ENCODE measurements around the gene ERP29. TPM values are rescaled to one million over a fixed set of nuclear protein-coding genes. Genes with fewer than 3 reads are reported as not detected.

The ERP29 gene
- total and polyA plus RNA-seq, 2 of the 13 experiments (the other 11 are each of a cell fraction or from before 2014, with no cell fraction given) = 111 to 147 TPM

GRCh38 chr12:112013601-112014402 is 576 bp downstream of the ERP29 start (continued):
- TF ChIP-seq ARID5B (CRISPR knock-in tag; IDR thresholded peaks at IDR 0.05) (peak; percentile 47), ATF7 (IDR thresholded peaks at IDR 0.05) (no peak), ATF7 (CRISPR knock-in tag; IDR thresholded peaks at IDR 0.05) (peak; percentile 62; the same call in 1 of the 2 replicates), ZNF138 (CRISPR knock-in tag; IDR thresholded peaks at IDR 0.05; ENCODE audit: low read depth) (no peak), ATF4 (CRISPR knock-in tag; IDR thresholded peaks at IDR 0.05) (peak in 1 of 2 experiments; percentile 98; a peak in 2 of 4 replicates), ZNF543 (CRISPR knock-in tag; IDR thresholded peaks at IDR 0.05) (peak; percentile 40; the same call in 1 of the 2 replicates), ZNF335 (CRISPR knock-in tag; IDR thresholded peaks at IDR 0.05) (no peak), NFKB2 (CRISPR knock-in tag; IDR thresholded peaks at IDR 0.05; ENCODE audit: borderline replicate concordance) (0 out of 2 replicates have a peak, but pooled peaks have one; percentile 11), ATF6 (CRISPR knock-in tag; conservative IDR thresholded peaks at IDR 0.05) (no peak), ZNF720 (CRISPR knock-in tag; IDR thresholded peaks at IDR 0.05) (no peak), SIX4 (CRISPR knock-in tag; IDR thresholded peaks at IDR 0.05) (no peak), GATA4 (IDR thresholded peaks at IDR 0.05; ENCODE audit: borderline replicate concordance, low read depth) (no peak), ZNF143 (CRISPR knock-in tag; IDR thresholded peaks at IDR 0.05) (no peak; the same call in 1 of the 2 replicates), ZSCAN12 (CRISPR knock-in tag; IDR thresholded peaks at IDR 0.05) (no peak), ZSCAN21 (CRISPR knock-in tag; IDR thresholded peaks at IDR 0.05; ENCODE audit: borderline replicate concordance) (0 out of 2 replicates have a peak, but pooled peaks have one; percentile 14), RARA (CRISPR knock-in tag; IDR thresholded peaks at IDR 0.05) (0 out of 2 replicates have a peak, but pooled peaks have one; percentile 31), ZNF276 (CRISPR knock-in tag; IDR thresholded peaks at IDR 0.05; ENCODE audit: low read depth) (peak; percentile 66; the same call in 1 of the 2 replicates), PAX8 (CRISPR knock-in tag; IDR thresholded peaks at IDR 0.05; ENCODE audit: borderline replicate concordance) (peak; percentile 78; the same call in 1 of the 2 replicates), ARHGAP35 (CRISPR knock-in tag; IDR thresholded peaks at IDR 0.05; ENCODE audit: borderline replicate concordance) (peak; percentile 16; the same call in 1 of the 2 replicates), POLR2A (IDR thresholded peaks at IDR 0.05; ENCODE audit: insufficient read depth in 1 of 2, low read depth in 2 of 2, low read length in 2 of 2) (peak; percentile 82 to 95), PAWR (CRISPR knock-in tag; IDR thresholded peaks at IDR 0.05; ENCODE audit: borderline replicate concordance) (no peak; the same call in 1 of the 2 replicates)
